GM12874 (cell line): ENCODE results near the gene MAML3.

Experiments
- CTCF ChIP-seq: IDR thresholded peaks from 2 replicates; pipeline ENCODE4 v1.5.1; 2011; ENCODE audit warnings: low read depth, mild to moderate bottlenecking, control low read depth, low read length, moderate library complexity; ENCODE audit not compliant: insufficient read depth

Gene MAML3

GRCh38 chr4:139869810-139870209 lies 284.2 kb downstream of the MAML3 start:
- TF ChIP-seq CTCF = no peak

- no peak for TF ChIP-seq CTCF
Observed at GRCh38 chr4:139866276-139866962, 287.6 kb downstream of the MAML3 start.

- no peak for TF ChIP-seq CTCF
Observed at GRCh38 chr4:139865537-139865936, 288.4 kb downstream of the MAML3 start.

GRCh38 chr4:139863531-139863930 lies 290.5 kb downstream of the MAML3 start:
- no peak for TF ChIP-seq CTCF

GRCh38 chr4:139861471-139861870 lies 292.5 kb downstream of the MAML3 start:
- TF ChIP-seq CTCF = no peak

- no peak for TF ChIP-seq CTCF
Observed at GRCh38 chr4:139860435-139861024, 293.5 kb downstream of the MAML3 start.

DNA sequence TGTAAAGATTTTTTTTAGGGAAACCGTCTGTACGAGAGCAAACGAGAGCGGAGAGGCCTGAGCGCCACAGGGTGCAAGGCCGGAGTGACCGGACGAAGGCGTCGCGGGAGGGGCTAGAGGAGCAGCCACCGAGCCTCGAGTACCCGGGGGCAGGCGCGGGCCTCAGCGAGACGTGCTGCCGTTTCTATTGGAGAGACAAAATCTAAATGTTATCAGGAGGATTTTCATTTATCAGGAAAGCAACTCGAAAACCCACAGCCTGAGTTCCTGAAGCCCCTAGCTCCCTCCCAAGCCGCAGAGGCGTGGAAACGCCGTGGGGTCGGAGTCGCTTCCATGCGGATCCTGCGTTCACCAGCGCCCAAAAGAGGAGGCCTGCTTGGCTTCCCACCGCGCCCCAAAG lies 294.1 kb downstream of the MAML3 start:
- TF ChIP-seq CTCF = no peak
